H1 (cell line): ENCODE data around the gene ZCCHC3. TPM values are rescaled to one million over a fixed set of nuclear protein-coding genes. Genes with fewer than 3 reads are reported as not detected.

Experiments
- CTCF ChIA-PET: fragments of 300-600 bp; sonication (Branson Sonifier 250); formaldehyde crosslinking; loops from one replicate; lab custom pipeline; 2021; ENCODE audit not compliant: partially characterized antibody; lab: Charles Lee
- POLR2A ChIA-PET: fragments of 300-600 bp; sonication (Branson Sonifier 250); formaldehyde crosslinking; loops from one replicate; lab custom pipeline; 2021; ENCODE audit warnings: inconsistent platforms; ENCODE audit not compliant: partially characterized antibody; lab: Charles Lee
- DNase-seq, 2 experiments: peaks; one replicate each; pipeline versions ENCODE4 v3.0.0 to v3.0.0-alpha.2; 2010 to 2022; ENCODE audit warnings: low spot score in 2 of 2, low read depth in 1 of 2, mixed read lengths in 1 of 2
- FAIRE-seq: peaks from 2 replicates; lab custom pipeline; 2011; peaks lifted over from hg19 to GRCh38; lab: Jason Lieb, UNC
- H2AFZ ChIP-seq: 2 replicates; pipeline ENCODE4 v1.8.1; 2012; ENCODE audit warnings: low read length, inconsistent platforms
- H2AK5ac ChIP-seq: 2 replicates; pipeline ENCODE4 v1.6.1; 2013; ENCODE audit warnings: low read depth, low read length
- H2BK120ac ChIP-seq: replicated peaks from 2 replicates; pipeline ENCODE3; 2013; ENCODE audit warnings: low read depth, low read length, inconsistent platforms
- H2BK12ac ChIP-seq: 2 replicates; pipeline ENCODE4 v1.6.1; 2013; ENCODE audit warnings: low read depth, low read length
- H2BK15ac ChIP-seq: 2 replicates; pipeline ENCODE4 v1.6.1; 2013; ENCODE audit warnings: low read length
- H2BK20ac ChIP-seq: 2 replicates; pipeline ENCODE4 v1.6.1; 2013; ENCODE audit warnings: low read length
- H2BK5ac ChIP-seq: 2 replicates; pipeline ENCODE4 v1.6.1; 2013; ENCODE audit warnings: low read depth, low read length
- H3K14ac ChIP-seq: 2 replicates; pipeline ENCODE4 v1.6.1; 2013; ENCODE audit warnings: inconsistent platforms; ENCODE audit not compliant: insufficient read length
- H3K18ac ChIP-seq: 2 replicates; pipeline ENCODE4 v1.6.1; 2013; ENCODE audit warnings: low read length; ENCODE audit errors: extremely low read depth
- H3K23ac ChIP-seq: 2 replicates; pipeline ENCODE4 v1.6.1; 2013; ENCODE audit warnings: inconsistent platforms; ENCODE audit not compliant: insufficient read length
- H3K23me2 ChIP-seq: 2 replicates; pipeline ENCODE4 v1.6.1; 2013; ENCODE audit warnings: low read depth, low read length
- H3K27ac ChIP-seq: 2 replicates; pipeline ENCODE4 v1.6.1; 2011; ENCODE audit warnings: low read depth, low read length, inconsistent platforms
- H3K27me3 ChIP-seq, 4 experiments: replicated peaks in 1 of 4; 1 replicate in 1 of 4; 2 replicates in 3 of 4; pipeline versions ENCODE4 v1.6.1 to v1.8.1; 2011 to 2013; ENCODE audit warnings: low read length in 3 of 4, mild to moderate bottlenecking in 3 of 4, inconsistent platforms in 2 of 4, mixed read lengths in 2 of 4, moderate library complexity in 1 of 4; ENCODE audit not compliant: control insufficient read depth in 3 of 4, insufficient read depth in 3 of 4; ENCODE audit errors: extremely low read depth in 1 of 4
- H3K36me3 ChIP-seq, 4 experiments: 2 replicates each; pipeline versions ENCODE4 v1.6.1 to v1.8.1; 2011 to 2013; ENCODE audit warnings: mild to moderate bottlenecking in 4 of 4, low read length in 3 of 4, moderate library complexity in 2 of 4, control low read depth in 1 of 4, inconsistent platforms in 1 of 4; ENCODE audit not compliant: insufficient read depth in 4 of 4, control insufficient read depth in 2 of 4
- H3K4ac ChIP-seq: replicated peaks from 2 replicates; pipeline ENCODE3; 2013; ENCODE audit warnings: low read length, low read depth, mixed read lengths, inconsistent platforms; ENCODE audit not compliant: insufficient read length
- H3K4me1 ChIP-seq, 4 experiments: replicated peaks in 1 of 4; 1 replicate in 1 of 4; 2 replicates in 3 of 4; pipeline versions ENCODE4 v1.6.1 to v1.8.1; 2011 to 2013; ENCODE audit warnings: low read length in 3 of 4, inconsistent platforms in 2 of 4, mixed read lengths in 1 of 4; ENCODE audit not compliant: insufficient read depth in 4 of 4, control insufficient read depth in 3 of 4
- H3K4me2 ChIP-seq, 2 experiments: 2 replicates each; pipeline versions ENCODE4 v1.6.1 to v1.8.1; 2011 to 2013; ENCODE audit warnings: low read depth in 2 of 2, low read length in 2 of 2, control low read depth in 1 of 2, inconsistent platforms in 1 of 2, mild to moderate bottlenecking in 1 of 2; ENCODE audit not compliant: insufficient read depth in 1 of 2
- H3K4me3 ChIP-seq, 4 experiments: fragments of 200-600, 300-600 bp in 1 of 4; sonication (generic), shearing (Covaris generic), sonication (Bioruptor Twin) in 1 of 4; 2 replicates each; pipeline versions ENCODE4 v1.5.1 to v1.8.1; 2011 to 2016; ENCODE audit warnings: low read length in 4 of 4, low read depth in 3 of 4, control low read depth in 2 of 4, inconsistent platforms in 2 of 4, mild to moderate bottlenecking in 2 of 4, mixed read lengths in 1 of 4, moderate library complexity in 1 of 4; ENCODE audit not compliant: insufficient read depth in 2 of 4; ENCODE audit errors: extremely low read depth in 1 of 4
- H3K56ac ChIP-seq: replicated peaks from 2 replicates; pipeline ENCODE3; 2013; ENCODE audit warnings: low read depth, mild to moderate bottlenecking, mixed read lengths, low read length, inconsistent platforms; ENCODE audit not compliant: insufficient read length
- H3K79me1 ChIP-seq: 2 replicates; pipeline ENCODE4 v1.6.1; 2013; ENCODE audit warnings: low read depth, low read length, control low read depth
- H3K79me2 ChIP-seq, 2 experiments: 2 replicates each; pipeline versions ENCODE4 v1.6.1 to v1.8.1; 2012 to 2013; ENCODE audit warnings: low read length in 2 of 2, mild to moderate bottlenecking in 2 of 2, inconsistent platforms in 1 of 2; ENCODE audit not compliant: insufficient read depth in 2 of 2, control insufficient read depth in 1 of 2
- H3K9ac ChIP-seq, 4 experiments: replicated peaks in 1 of 4; 1 replicate in 1 of 4; 2 replicates in 3 of 4; pipeline versions ENCODE4 v1.6.1 to v1.8.1; 2011 to 2013; ENCODE audit warnings: low read depth in 3 of 4, low read length in 3 of 4, control low read depth in 2 of 4, mild to moderate bottlenecking in 2 of 4, moderate library complexity in 2 of 4, inconsistent platforms in 1 of 4; ENCODE audit errors: extremely low read depth in 1 of 4
- H3K9me3 ChIP-seq, 2 experiments: 2 replicates each; pipeline versions ENCODE4 v1.6.1 to v1.8.1; 2012 to 2013; ENCODE audit warnings: mild to moderate bottlenecking in 2 of 2, moderate library complexity in 2 of 2, control low read depth in 1 of 2, inconsistent platforms in 1 of 2, low read depth in 1 of 2, low read length in 1 of 2, mixed read lengths in 1 of 2; ENCODE audit not compliant: insufficient read depth in 2 of 2
- H4K20me1 ChIP-seq, 2 experiments: replicated peaks in 1 of 2; 2 replicates each; pipeline versions ENCODE3 to v1.8.1; 2011 to 2013; ENCODE audit warnings: inconsistent platforms in 2 of 2, low read length in 2 of 2, mild to moderate bottlenecking in 1 of 2; ENCODE audit not compliant: insufficient read depth in 2 of 2, control insufficient read depth in 1 of 2
- H4K5ac ChIP-seq: 2 replicates; pipeline ENCODE4 v1.6.1; 2013; ENCODE audit warnings: low read length, low read depth, mixed read lengths, inconsistent platforms; ENCODE audit not compliant: insufficient read length
- H4K8ac ChIP-seq: 2 replicates; pipeline ENCODE4 v1.8.0; 2013; ENCODE audit warnings: mild to moderate bottlenecking, moderate library complexity, low read length, inconsistent platforms; ENCODE audit not compliant: insufficient read depth; ENCODE audit errors: extremely low read depth
- H4K91ac ChIP-seq: replicated peaks from 2 replicates; pipeline ENCODE3; 2013; ENCODE audit warnings: low read length, mixed read lengths, inconsistent platforms; ENCODE audit not compliant: insufficient read length
- ATF2 ChIP-seq: IDR thresholded peaks from 2 replicates; pipeline ENCODE4 v1.6.1; 2012; ENCODE audit warnings: low read length, inconsistent platforms
- GTF2F1 ChIP-seq: IDR thresholded peaks from 2 replicates; pipeline ENCODE4 v1.6.1; 2012; ENCODE audit warnings: low read depth, low read length, improper control_type of control experiment, borderline replicate concordance
- KDM1A ChIP-seq: fragments of 200-600, 300-600 bp; sonication (generic); IDR thresholded peaks from 2 replicates; pipeline ENCODE4 v1.7.1; 2016; ENCODE audit warnings: mild to moderate bottlenecking, low read length, borderline replicate concordance
- KDM4A ChIP-seq: IDR thresholded peaks from one replicate; pipeline ENCODE4 v1.7.1; 2012; ENCODE audit warnings: low read depth, mild to moderate bottlenecking, moderate library complexity, low read length, inconsistent platforms; ENCODE audit not compliant: severe bottlenecking
- PHF8 ChIP-seq: fragments of 200-600 bp; sonication (generic); conservative IDR thresholded peaks from 2 replicates; pipeline ENCODE4 v1.7.1; 2012; ENCODE audit warnings: low read depth, mild to moderate bottlenecking, inconsistent platforms, low read length, moderate library complexity
- RAD21 ChIP-seq, 2 experiments: IDR thresholded peaks in 1 of 2; conservative IDR thresholded peaks in 1 of 2; 2 replicates each; pipeline ENCODE4 v1.6.1; 2011; ENCODE audit warnings: low read depth in 2 of 2, low read length in 2 of 2, improper control_type of control experiment in 1 of 2, inconsistent platforms in 1 of 2, mild to moderate bottlenecking in 1 of 2, moderate library complexity in 1 of 2
- RNF2 ChIP-seq: fragments of 200-900, 300-1000 bp; sonication (generic); IDR thresholded peaks from 2 replicates; pipeline ENCODE4 v1.7.1; 2016; ENCODE audit warnings: borderline replicate concordance, low read depth, mild to moderate bottlenecking, antibody characterized with exemption, low read length; ENCODE audit not compliant: poor library complexity, severe bottlenecking; ENCODE audit errors: missing control alignments
- SIX5 ChIP-seq: IDR thresholded peaks from 2 replicates; pipeline ENCODE4 v1.6.1; 2011; ENCODE audit warnings: mild to moderate bottlenecking, low read depth, low read length
- SP2 ChIP-seq: IDR thresholded peaks from 2 replicates; pipeline ENCODE4 v1.6.1; 2012; ENCODE audit warnings: mild to moderate bottlenecking, low read length, inconsistent platforms
- SP4 ChIP-seq: IDR thresholded peaks from 2 replicates; pipeline ENCODE4 v1.6.1; 2012; ENCODE audit warnings: low read length, inconsistent platforms
- ZNF274 ChIP-seq: IDR thresholded peaks from 2 replicates; pipeline ENCODE4 v1.7.0; 2012; ENCODE audit warnings: low read length, borderline replicate concordance; ENCODE audit errors: extremely low read depth
- WGBS, 2 experiments: shearing (Covaris generic) in 1 of 2; methylation state at CpG; one replicate each; pipeline versions ENCODE4 v1.1.6 to v1.1.7; 2013 to 2015; ENCODE audit warnings: low lambda C conversion rate in 2 of 2, mixed read lengths in 2 of 2, inconsistent platforms in 1 of 2, low coverage in 1 of 2, missing lambda C conversion rate in 1 of 2; ENCODE audit not compliant: insufficient replicate concordance in 2 of 2, insufficient coverage in 1 of 2, insufficient read length in 1 of 2; ENCODE audit errors: extremely low coverage in 1 of 2, missing lambda C conversion rate in 1 of 2; 5-methylcytosine and 5-hydroxymethylcytosine counted together
- polyA plus RNA-seq, 7 experiments: library from polyadenylated mRNA; depleted of rRNA in 3 of 7; stranded (reverse) in 5 of 7; unstranded in 2 of 7; fragments of >200 nt in 5 of 7; fragments of 200-250 nt in 2 of 7; gene quantifications; 1 replicate in 5 of 7; 2 replicates in 1 of 7; 4 replicates in 1 of 7; pipeline versions ENCODE4 v1.2.1 to v1.2.3, GENCODE V29; 2011 to 2013; ENCODE audit warnings: missing spikeins in 2 of 7, mixed read lengths in 2 of 7
- total RNA-seq: library from RNA; stranded (reverse); fragmentation: NEBNext Ultra II Directional; extraction: Animal tissue kit (Norgen Biotek cat#: 25700); gene quantifications from 2 replicates; pipeline ENCODE4 v1.2.1, GENCODE V29; 2021

ZCCHC3 gene
- total and polyA plus RNA-seq, 2 of the 8 experiments (the other 6 are each of a cell fraction or from before 2014, with no cell fraction given), result 33.7 to 52.4 TPM

GRCh38 chr20:334578-334977 lies 37.2 kb downstream of the ZCCHC3 start:
- Histone ChIP-seq H3K23ac (no peak overlapping the region), H3K56ac (no peak overlapping the region), H3K79me1 (peaks cover 4% of the 10 kb centered on the region), H3K27me3 (peaks cover 0 to 4% (median 2%) of the 10 kb centered on the region in 4 experiments; a peak in 1 of 7 replicates), H4K91ac (no peak overlapping the region), H4K8ac (no peak overlapping the region), H2BK5ac (no peak overlapping the region), H3K79me2 (peaks cover 0 to under 1% of the 10 kb centered on the region in 2 experiments; a peak in 2 of 4 replicates), H3K14ac (no peak overlapping the region), H3K4me3 (no peak overlapping the region), H4K5ac (no peak overlapping the region), H3K27ac (no peak overlapping the region), H3K4me2 (no peak overlapping the region), H3K18ac (no peak overlapping the region), H4K20me1 (peaks cover 8 to 11% of the 10 kb centered on the region in 2 experiments), H3K9ac (no peak overlapping the region), H2BK20ac (no peak overlapping the region), H2BK120ac (no peak overlapping the region), H2BK15ac (no peak overlapping the region), H3K23me2 (no peaks in the 10 kb centered on the region), H2AFZ (no peak overlapping the region), H3K36me3 (no peaks in the 10 kb centered on the region), H2BK12ac (no peak overlapping the region), H2AK5ac (no peak overlapping the region), H3K9me3 (no peaks in the 10 kb centered on the region), H3K4me1 (peaks cover 0 to 9% (median 7%) of the 10 kb centered on the region in 4 experiments; a peak in 5 of 7 replicates), H3K4ac (no peak overlapping the region)
- WGBS, 2 experiments, result 93% methylated on average over 8 of the region's 8 CpGs; no CpG with 5 or more reads in 1 of the 2 experiments
- FAIRE-seq (no peak), DNase-seq (no peak)
- ChIA-PET CTCF (interaction anchor here (0.9 to 5.9 kb wide), 5 partner anchors 28 to 126 kb away, joined by 3 to 45 read pairs (median 4); no protein-coding TSS in a partner anchor), POLR2A (interaction anchor here (1.2 to 2.8 kb wide), 3 partner anchors 11 to 55 kb away, joined by 3 to 9 read pairs (median 7); partner anchors contain the start of gene NRSN2)
- TF ChIP-seq ZNF274 (no peak), KDM1A (no peak), KDM4A (no peak), SP4 (no peak), SIX5 (no peak), RAD21 (IDR thresholded peaks at IDR 0.05 in 1 of 2, conservative IDR thresholded peaks at IDR 0.05 in 1 of 2; ENCODE audit: low read depth in 2 of 2, low read length in 2 of 2) (no peak), PHF8 (no peak), GTF2F1 (no peak), RNF2 (no peak), ATF2 (no peak), SP2 (no peak)
